HEK293 (cell line): ENCODE results near the gene MTUS2.

Experiments
- SCRT1 ChIP-seq: fragments of 450-650 bp; formaldehyde crosslinking; IDR thresholded peaks from 2 replicates; pipeline ENCODE4 v1.5.1; 2016; ENCODE audit warnings: missing biosample characterization, missing genetic modification characterization, borderline replicate concordance
- TF ChIP-seq, protein P1 (sequence below): fragments of 450-650 bp; formaldehyde crosslinking; IDR thresholded peaks from 2 replicates; pipeline ENCODE4 v1.5.1; 2016; ENCODE audit warnings: missing biosample characterization, missing genetic modification characterization
- TF ChIP-seq, protein P2 (sequence below): fragments of 450-650 bp; formaldehyde crosslinking; IDR thresholded peaks from 2 replicates; pipeline ENCODE4 v1.5.1; 2016; ENCODE audit warnings: missing biosample characterization, missing genetic modification characterization

DNA sequence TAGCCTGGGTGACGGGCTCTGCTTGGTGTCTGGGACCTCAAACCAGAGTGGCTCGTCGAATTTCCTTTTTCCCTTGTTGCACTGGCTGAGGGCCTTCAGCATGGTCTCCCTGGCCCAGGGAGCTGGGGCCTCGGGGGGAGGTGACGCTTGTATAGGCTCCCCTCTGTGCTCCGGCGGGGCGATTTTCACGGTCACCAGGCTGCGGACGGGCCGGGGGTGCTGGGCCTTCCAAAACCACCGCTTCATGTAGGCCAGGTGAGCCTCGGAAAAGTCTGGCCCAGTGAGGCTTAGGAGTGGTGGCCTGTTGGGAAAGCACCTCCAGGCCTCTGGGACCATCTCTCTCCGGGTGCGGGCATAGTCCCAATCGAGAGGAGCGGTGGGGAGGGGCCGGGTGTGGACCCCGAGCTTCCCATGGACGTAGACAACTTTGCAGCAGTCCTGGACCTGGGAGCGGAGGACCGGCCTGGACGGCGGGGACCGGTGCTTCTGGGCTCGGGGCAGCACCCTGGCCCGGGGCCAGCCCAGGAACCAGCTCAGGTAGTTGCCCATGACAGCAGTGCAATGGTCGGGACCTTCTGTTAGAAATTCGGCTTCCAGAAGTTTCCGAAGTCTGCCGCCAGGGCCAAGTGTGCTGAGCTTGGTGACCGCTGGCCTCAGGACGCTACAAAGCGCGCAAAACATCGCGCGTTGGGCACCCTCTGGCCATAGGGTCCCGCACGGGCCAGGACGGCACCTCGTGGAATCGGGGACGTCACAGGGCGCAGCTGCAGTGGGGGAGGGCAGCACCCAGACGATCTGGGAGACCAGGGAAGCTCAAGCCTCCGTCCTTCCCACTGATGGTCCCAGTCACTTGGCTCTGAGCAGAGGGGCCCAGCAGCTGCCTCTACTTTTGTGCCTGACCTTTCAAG, 41.6 kb upstream of the MTUS2 start:
- TF ChIP-seq, protein P1, sequence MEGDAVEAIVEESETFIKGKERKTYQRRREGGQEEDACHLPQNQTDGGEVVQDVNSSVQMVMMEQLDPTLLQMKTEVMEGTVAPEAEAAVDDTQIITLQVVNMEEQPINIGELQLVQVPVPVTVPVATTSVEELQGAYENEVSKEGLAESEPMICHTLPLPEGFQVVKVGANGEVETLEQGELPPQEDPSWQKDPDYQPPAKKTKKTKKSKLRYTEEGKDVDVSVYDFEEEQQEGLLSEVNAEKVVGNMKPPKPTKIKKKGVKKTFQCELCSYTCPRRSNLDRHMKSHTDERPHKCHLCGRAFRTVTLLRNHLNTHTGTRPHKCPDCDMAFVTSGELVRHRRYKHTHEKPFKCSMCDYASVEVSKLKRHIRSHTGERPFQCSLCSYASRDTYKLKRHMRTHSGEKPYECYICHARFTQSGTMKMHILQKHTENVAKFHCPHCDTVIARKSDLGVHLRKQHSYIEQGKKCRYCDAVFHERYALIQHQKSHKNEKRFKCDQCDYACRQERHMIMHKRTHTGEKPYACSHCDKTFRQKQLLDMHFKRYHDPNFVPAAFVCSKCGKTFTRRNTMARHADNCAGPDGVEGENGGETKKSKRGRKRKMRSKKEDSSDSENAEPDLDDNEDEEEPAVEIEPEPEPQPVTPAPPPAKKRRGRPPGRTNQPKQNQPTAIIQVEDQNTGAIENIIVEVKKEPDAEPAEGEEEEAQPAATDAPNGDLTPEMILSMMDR (tag by site-specific recombination): no peak
- no peak for TF ChIP-seq SCRT1
- TF ChIP-seq, protein P2, sequence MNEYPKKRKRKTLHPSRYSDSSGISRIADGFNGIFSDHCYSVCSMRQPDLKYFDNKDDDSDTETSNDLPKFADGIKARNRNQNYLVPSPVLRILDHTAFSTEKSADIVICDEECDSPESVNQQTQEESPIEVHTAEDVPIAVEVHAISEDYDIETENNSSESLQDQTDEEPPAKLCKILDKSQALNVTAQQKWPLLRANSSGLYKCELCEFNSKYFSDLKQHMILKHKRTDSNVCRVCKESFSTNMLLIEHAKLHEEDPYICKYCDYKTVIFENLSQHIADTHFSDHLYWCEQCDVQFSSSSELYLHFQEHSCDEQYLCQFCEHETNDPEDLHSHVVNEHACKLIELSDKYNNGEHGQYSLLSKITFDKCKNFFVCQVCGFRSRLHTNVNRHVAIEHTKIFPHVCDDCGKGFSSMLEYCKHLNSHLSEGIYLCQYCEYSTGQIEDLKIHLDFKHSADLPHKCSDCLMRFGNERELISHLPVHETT: no peak
